Sciatic nerve (tissue), 2 donors: Measurements from ENCODE around the gene TAAR1. TPM values are rescaled to one million over a fixed set of nuclear protein-coding genes. Genes with fewer than 3 reads are reported as not detected.
"Not testable (repeated sequence)": the region's sequence is repeated elsewhere in the genome, so short reads cannot be mapped to it uniquely, and the experiment has no call there.

Experiments used
- ATAC-seq: fragments of 200-7000 bp; cut with Tn5 transposase; one replicate; pipeline ENCODE4 v1.9.1; 2020; ENCODE audit warnings: mild to moderate bottlenecking, moderate library complexity
- DNase-seq: peaks from one replicate; pipeline ENCODE4 v3.0.0-alpha.2; 2020; ENCODE audit warnings: low spot score
- intact Hi-C: fragments of 100-400 bp; cut with DNase I; formaldehyde crosslinking; loops from one replicate; pipeline ENCODE4 v1.14.2; 2022
- total RNA-seq: library from RNA; stranded (reverse); fragmentation: NEBNext Ultra II Directional; extraction: Animal tissue kit (Norgen Biotek cat#: 25700); gene quantifications from one replicate; pipeline ENCODE4 v1.2.1, GENCODE V29; 2021
- donor health status: DM: no; HTN: no; CAD: no.
- donor health status: DM: no; HTN: no; CAD: no.

The TAAR1 gene
- total RNA-seq, 1 donor from 2014 or later: not detected

- ATAC-seq (no peak), DNase-seq (no peak)
- intact Hi-C loops: no loop called here
Measured at GRCh38 chr6:132607544-132608233, 51.3 kb downstream of the TAAR1 start.

- intact Hi-C loops: no loop called here
- DNase-seq: no peak
Measured at GRCh38 chr6:132604635-132605152, 54.3 kb downstream of the TAAR1 start.

GRCh38 chr6:132600900-132601299, 58.1 kb downstream of the TAAR1 start:
- intact Hi-C loops, DNase-seq, ATAC-seq: not testable (repeated sequence)

More at GRCh38 chr6:132604635-132605152, 54.3 kb downstream of the TAAR1 start:
- ATAC-seq: no peak

GRCh38 chr6:132598473-132598872, 60.5 kb downstream of the TAAR1 start:
- intact Hi-C loops: no loop called here
- ATAC-seq: no peak
- DNase-seq: no peak

GRCh38 chr6:132596201-132596600, 62.8 kb downstream of the TAAR1 start:
- DNase-seq: no peak
- ATAC-seq: no peak
- intact Hi-C loops: no loop called here

Other genes starting within 250 kb of the TAAR1 start
- 98.4 TPM for gene STX7, start 146.1 kb downstream of the TAAR1 start, total RNA-seq
- gene TAAR9, start 120.9 kb downstream of the TAAR1 start, total RNA-seq: not detected
- gene TAAR8, start 106.5 kb downstream of the TAAR1 start, total RNA-seq: not detected
- gene TAAR6, start 88.9 kb downstream of the TAAR1 start, total RNA-seq: not detected
- not detected for gene TAAR5, start 69.4 kb downstream of the TAAR1 start, total RNA-seq
- not detected for gene TAAR2, start 34.9 kb downstream of the TAAR1 start, total RNA-seq
- 1.2 TPM for gene VNN1, start 54.9 kb upstream of the TAAR1 start, total RNA-seq
- 9.2 TPM for gene VNN2, start 98.7 kb upstream of the TAAR1 start, total RNA-seq
- 6.8 TPM for gene SLC18B1, start 139.5 kb upstream of the TAAR1 start, total RNA-seq
- gene RPS12, start 155.4 kb upstream of the TAAR1 start, total RNA-seq: 716 TPM